ENCODE results near the gene IPMK. TPM values are rescaled to one million over a fixed set of nuclear protein-coding genes. Genes with fewer than 3 reads are reported as not detected.
"Not testable (repeated sequence)": the region's sequence is repeated elsewhere in the genome, so short reads cannot be mapped to it uniquely, and the experiment has no call there.

Gene IPMK
- total RNA-seq, 1 experiment from 2014 or later, result 5.5 TPM

- no peak for TF ChIP-seq ZBTB33 (IDR thresholded peaks at IDR 0.05; ENCODE audit: extremely low read depth, insufficient replicate concordance, low read length)
Measured at GRCh38 chr10:58157076-58157766, 110.5 kb downstream of the IPMK start (continued).

- CTCF ChIA-PET; RAD21 ChIA-PET (ENCODE audit: low non-redundant PET in 1 of 2, low total read pairs in 2 of 2, uncharacterized antibody in 2 of 2, unreplicated experiment in 2 of 2); H3K9ac ChIP-seq (ENCODE audit: low read length); POLR2A ChIA-PET; H3K4me2 ChIP-seq (ENCODE audit: low read length); H3K36me3 ChIP-seq (ENCODE audit: control insufficient read depth in 1 of 2, insufficient read depth in 2 of 2, low read length in 2 of 2); H3K9me2 ChIP-seq (ENCODE audit: insufficient read depth); H2AFZ ChIP-seq (ENCODE audit: low read depth, low read length, poor library complexity, severe bottlenecking); intact Hi-C loops (cut with micrococcal nuclease); H3K9me3 ChIP-seq (ENCODE audit: control insufficient read depth in 1 of 2, insufficient read depth in 1 of 2, low read depth in 1 of 2, low read length in 2 of 2); H3K79me2 ChIP-seq (ENCODE audit: insufficient read depth, low read length); H3K4me3 ChIP-seq (replicated peaks in 1 of 2; ENCODE audit: low read depth in 1 of 2, low read length in 2 of 2); H3K27ac ChIP-seq (ENCODE audit: low read depth, low read length); H3K4me1 ChIP-seq (ENCODE audit: control insufficient read depth in 1 of 2, insufficient read depth in 2 of 2, low read length in 2 of 2); ATAC-seq; H4K20me1 ChIP-seq (ENCODE audit: insufficient read depth); BruUV-seq (replicated peaks); DNase-seq (ENCODE audit: low read depth, low spot score); H3K27me3 ChIP-seq (ENCODE audit: insufficient read depth, low read length): not testable (repeated sequence)
Measured at GRCh38 chr10:58155941-58156340, 111.8 kb downstream of the IPMK start.

- H3K27me3 ChIP-seq (ENCODE audit: insufficient read depth, low read length), result no peaks in the 10 kb centered on the region
- no peaks in the 10 kb centered on the region for H3K79me2 ChIP-seq (ENCODE audit: insufficient read depth, low read length)
- POLR2A ChIA-PET, result no interaction called here
- H2AFZ ChIP-seq (ENCODE audit: low read depth, low read length, poor library complexity, severe bottlenecking), result no peak overlapping the region
- no peaks in the 10 kb centered on the region for H3K9me2 ChIP-seq (ENCODE audit: insufficient read depth)
- no peak overlapping the region for H3K27ac ChIP-seq (ENCODE audit: low read depth, low read length)
- H3K36me3 ChIP-seq (ENCODE audit: control insufficient read depth in 1 of 2, insufficient read depth in 2 of 2, low read length in 2 of 2), result no peaks in the 10 kb centered on the region
- intact Hi-C loops (cut with micrococcal nuclease), result loop anchor here (2.0 kb wide), 1 partner anchor 815 kb away; no protein-coding TSS in a partner anchor
- H3K4me2 ChIP-seq (ENCODE audit: low read length), result no peak overlapping the region
- H3K4me1 ChIP-seq (ENCODE audit: control insufficient read depth in 1 of 2, insufficient read depth in 2 of 2, low read length in 2 of 2), result no peaks in the 10 kb centered on the region; a peak in 1 of 4 replicates
- no peaks in the 10 kb centered on the region for H4K20me1 ChIP-seq (ENCODE audit: insufficient read depth)
- ATAC-seq (no peak), DNase-seq (ENCODE audit: low read depth, low spot score) (no peak)
- CTCF ChIA-PET, result no interaction called here
- H3K4me3 ChIP-seq (replicated peaks in 1 of 2; ENCODE audit: low read depth in 1 of 2, low read length in 2 of 2), result no peak overlapping the region
- H3K9me3 ChIP-seq (ENCODE audit: control insufficient read depth in 1 of 2, insufficient read depth in 1 of 2, low read depth in 1 of 2, low read length in 2 of 2), result no peaks in the 10 kb centered on the region
- no peak overlapping the region for H3K9ac ChIP-seq (ENCODE audit: low read length)
- no peak for TF ChIP-seq ZFX (IDR thresholded peaks at IDR 0.05)
- TF ChIP-seq MAX (IDR thresholded peaks at IDR 0.05), result no peak
- TF ChIP-seq POLR2A (IDR thresholded peaks at IDR 0.05; ENCODE audit: borderline replicate concordance, extremely low read depth, insufficient read depth, insufficient read length), result no peak
- no TSS peak for BruUV-seq (replicated peaks)
- RAD21 ChIA-PET (ENCODE audit: low non-redundant PET in 1 of 2, low total read pairs in 2 of 2, uncharacterized antibody in 2 of 2, unreplicated experiment in 2 of 2), result no interaction called here
Measured at GRCh38 chr10:58153751-58154150, 113.9 kb downstream of the IPMK start.

Measured in HCT116 (cell line).